PFSK-1 (cell line): ENCODE data around the gene DYRK1A.

Source experiments
- FOXP2 ChIP-seq: optimal IDR thresholded peaks from 2 replicates; pipeline ENCODE3; 2011; ENCODE audit warnings: borderline replicate concordance, control low read depth, inconsistent platforms; ENCODE audit not compliant: insufficient read depth; ENCODE audit errors: extremely low read length, extremely low read depth
- POLR2AphosphoS5 ChIP-seq: IDR thresholded peaks from 2 replicates; pipeline ENCODE4 v1.6.1; 2012; ENCODE audit warnings: low read depth, mild to moderate bottlenecking, control low read depth, low read length, moderate library complexity
- SIN3A ChIP-seq: IDR thresholded peaks from 2 replicates; pipeline ENCODE4 v1.6.1; 2012; ENCODE audit warnings: mild to moderate bottlenecking, low read length, moderate library complexity, borderline replicate concordance; ENCODE audit not compliant: insufficient read depth
- TAF1 ChIP-seq: IDR thresholded peaks from 2 replicates; pipeline ENCODE4 v1.6.1; 2012; ENCODE audit warnings: low read length, control low read depth, borderline replicate concordance; ENCODE audit not compliant: insufficient read depth
- TF ChIP-seq, protein P1 (sequence below), 2 experiments: IDR thresholded peaks; 2 replicates each; pipeline versions ENCODE4 v1.6.1 to v1.8.0; 2011 to 2012; ENCODE audit warnings: low read depth in 2 of 2, low read length in 2 of 2, control low read depth in 1 of 2, inconsistent platforms in 1 of 2, mild to moderate bottlenecking in 1 of 2, moderate library complexity in 1 of 2; ENCODE audit not compliant: insufficient read depth in 1 of 2

DNA sequence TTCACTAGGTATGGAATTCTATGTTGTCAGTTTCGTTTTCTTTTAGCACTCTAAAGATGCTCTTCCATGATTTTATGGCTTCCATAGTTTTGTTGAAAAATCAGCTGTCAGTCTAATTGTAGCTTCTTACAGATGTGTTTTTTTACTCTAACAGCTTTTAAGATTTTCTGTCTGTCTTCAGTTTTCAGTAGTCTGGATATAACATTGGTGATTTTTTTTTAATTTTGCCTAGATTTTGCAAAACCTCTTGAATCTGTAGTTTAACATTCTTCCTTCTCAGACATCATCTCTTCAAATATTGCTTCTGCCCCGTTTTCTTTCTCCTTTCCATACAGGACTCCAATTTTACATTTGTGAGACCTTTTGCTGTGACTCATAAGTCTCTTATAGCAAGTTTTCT is 17.9 kb upstream of the DYRK1A start:
- TF ChIP-seq TAF1: no peak
- TF ChIP-seq POLR2AphosphoS5: no peak
- TF ChIP-seq, protein P1, sequence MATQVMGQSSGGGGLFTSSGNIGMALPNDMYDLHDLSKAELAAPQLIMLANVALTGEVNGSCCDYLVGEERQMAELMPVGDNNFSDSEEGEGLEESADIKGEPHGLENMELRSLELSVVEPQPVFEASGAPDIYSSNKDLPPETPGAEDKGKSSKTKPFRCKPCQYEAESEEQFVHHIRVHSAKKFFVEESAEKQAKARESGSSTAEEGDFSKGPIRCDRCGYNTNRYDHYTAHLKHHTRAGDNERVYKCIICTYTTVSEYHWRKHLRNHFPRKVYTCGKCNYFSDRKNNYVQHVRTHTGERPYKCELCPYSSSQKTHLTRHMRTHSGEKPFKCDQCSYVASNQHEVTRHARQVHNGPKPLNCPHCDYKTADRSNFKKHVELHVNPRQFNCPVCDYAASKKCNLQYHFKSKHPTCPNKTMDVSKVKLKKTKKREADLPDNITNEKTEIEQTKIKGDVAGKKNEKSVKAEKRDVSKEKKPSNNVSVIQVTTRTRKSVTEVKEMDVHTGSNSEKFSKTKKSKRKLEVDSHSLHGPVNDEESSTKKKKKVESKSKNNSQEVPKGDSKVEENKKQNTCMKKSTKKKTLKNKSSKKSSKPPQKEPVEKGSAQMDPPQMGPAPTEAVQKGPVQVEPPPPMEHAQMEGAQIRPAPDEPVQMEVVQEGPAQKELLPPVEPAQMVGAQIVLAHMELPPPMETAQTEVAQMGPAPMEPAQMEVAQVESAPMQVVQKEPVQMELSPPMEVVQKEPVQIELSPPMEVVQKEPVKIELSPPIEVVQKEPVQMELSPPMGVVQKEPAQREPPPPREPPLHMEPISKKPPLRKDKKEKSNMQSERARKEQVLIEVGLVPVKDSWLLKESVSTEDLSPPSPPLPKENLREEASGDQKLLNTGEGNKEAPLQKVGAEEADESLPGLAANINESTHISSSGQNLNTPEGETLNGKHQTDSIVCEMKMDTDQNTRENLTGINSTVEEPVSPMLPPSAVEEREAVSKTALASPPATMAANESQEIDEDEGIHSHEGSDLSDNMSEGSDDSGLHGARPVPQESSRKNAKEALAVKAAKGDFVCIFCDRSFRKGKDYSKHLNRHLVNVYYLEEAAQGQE (IDR thresholded peaks at IDR 0.05; ENCODE audit: insufficient read depth in 1 of 2, low read depth in 2 of 2, low read length in 2 of 2): no peak
- TF ChIP-seq SIN3A: no peak
- no peak for TF ChIP-seq FOXP2
